Adipose tissue (tissue), 3 donors: ENCODE results near the gene KRTAP12-2. TPM values are rescaled to one million over a fixed set of nuclear protein-coding genes. Genes with fewer than 3 reads are reported as not detected.
"Not testable (repeated sequence)": the region's sequence is repeated elsewhere in the genome, so short reads cannot be mapped to it uniquely, and the experiment has no call there.

Experiments
- H3K27ac ChIP-seq: one replicate; pipeline ENCODE4 v1.5.1; 2013; ENCODE audit warnings: low read depth, low read length
- WGBS, 3 donors: extraction: QIAGEN DNeasy Blood & Tissue Kit; methylation state at CpG; one replicate each; pipeline ENCODE4 v1.1.7; 2013; 5-methylcytosine and 5-hydroxymethylcytosine counted together
- polyA plus RNA-seq, 3 donors: library from polyadenylated mRNA; stranded (reverse); fragments of 200-250 nt; gene quantifications; one replicate each; pipeline ENCODE4 v1.2.3, GENCODE V29; 2013
- donor health status: healthy with polysubstance abuse.
- donor health status: Bipolar disorder and iron deficiency.
- donor health status: healthy.

Gene KRTAP12-2
- polyA plus RNA-seq, 3 donors, result 0.79 TPM; not detected in 2

DNA sequence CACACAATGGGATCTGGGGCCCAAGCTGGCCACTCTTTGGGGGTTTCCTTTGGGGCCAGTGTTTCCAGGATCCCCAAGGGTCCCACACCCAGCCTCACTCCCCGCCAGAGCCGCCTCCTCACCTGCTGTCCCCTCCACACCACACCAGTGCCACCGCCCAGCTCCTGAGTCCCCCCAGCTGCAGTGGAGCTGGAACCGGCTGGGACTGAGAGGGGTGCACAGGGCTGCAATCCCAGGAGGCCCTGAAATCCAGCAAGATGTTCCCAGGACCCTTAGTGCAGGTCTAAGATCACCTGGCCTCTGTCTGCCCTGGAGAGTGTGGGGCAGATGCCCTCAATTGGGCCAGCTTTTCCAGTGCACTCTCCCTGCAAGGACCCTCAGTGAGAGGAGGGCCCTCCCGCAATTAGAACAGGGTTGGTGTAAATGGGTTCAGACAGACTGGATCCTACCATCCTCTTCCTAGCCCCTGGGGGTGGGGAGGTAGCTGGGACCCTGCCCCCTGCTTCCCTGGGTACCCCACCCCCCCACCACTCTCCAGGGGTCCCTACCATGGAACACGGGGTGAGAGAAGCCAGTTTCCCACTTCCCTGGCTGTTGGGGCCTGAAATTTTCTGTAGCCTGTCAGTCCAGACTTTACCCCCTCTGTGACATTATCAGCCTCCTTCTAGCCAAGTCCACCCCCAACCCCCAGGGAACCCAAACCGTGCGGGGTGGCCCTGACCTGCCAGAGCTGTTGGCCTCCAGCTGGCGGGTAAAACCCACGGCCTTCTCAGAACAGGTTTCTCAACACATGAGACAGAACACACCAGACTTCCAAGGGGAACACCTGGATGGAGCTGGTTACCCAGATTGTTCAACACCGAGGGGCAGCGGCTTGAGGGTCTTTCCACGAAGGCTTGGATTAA lies 37.3 kb upstream of the KRTAP12-2 start:
- no peak overlapping the region for H3K27ac ChIP-seq
- 34 to 39% (median 39%) methylated on average over 13 of the region's 13 CpGs for WGBS, 3 donors

DNA sequence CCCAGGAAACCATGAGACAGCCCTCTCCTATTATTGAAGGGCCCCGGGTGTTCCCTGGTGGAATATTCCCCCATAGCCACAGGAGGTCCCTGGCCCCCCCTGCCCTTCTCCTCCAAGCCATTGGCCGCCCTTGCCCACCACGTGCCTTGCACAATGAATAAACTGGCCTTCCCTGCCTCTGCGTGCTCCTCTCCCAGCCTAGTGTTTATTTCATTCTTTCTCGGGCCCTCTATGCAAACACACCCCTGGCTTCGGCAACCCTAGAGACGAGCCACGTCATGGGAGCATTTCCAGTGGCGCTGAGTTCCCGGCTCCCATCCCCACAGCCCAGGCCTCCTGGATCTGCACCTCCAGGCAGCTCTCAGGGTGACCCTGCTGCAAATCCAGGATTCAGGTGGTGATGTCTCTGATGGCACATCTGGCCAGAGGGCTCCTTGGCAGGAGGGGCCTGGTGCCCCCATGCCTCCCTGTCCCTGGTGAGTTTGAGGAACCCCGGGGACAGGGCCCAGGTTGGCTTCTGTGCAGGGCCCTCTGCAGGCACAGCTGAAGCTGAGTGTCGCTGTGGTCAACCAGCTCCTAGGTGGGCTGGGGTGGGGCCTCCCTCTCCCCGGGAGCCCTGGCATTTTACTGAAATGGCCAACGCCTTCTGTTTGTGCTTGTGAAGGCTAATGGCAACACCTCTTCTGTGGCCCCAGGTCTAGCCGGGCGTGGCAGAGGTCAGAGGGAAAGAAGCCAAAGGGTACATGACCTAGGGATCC lies 36.4 kb upstream of the KRTAP12-2 start:
- H3K27ac ChIP-seq, result no peak overlapping the region
- 35 to 51% (median 48%) methylated on average over 16 of the region's 16 CpGs for WGBS, 3 donors

DNA sequence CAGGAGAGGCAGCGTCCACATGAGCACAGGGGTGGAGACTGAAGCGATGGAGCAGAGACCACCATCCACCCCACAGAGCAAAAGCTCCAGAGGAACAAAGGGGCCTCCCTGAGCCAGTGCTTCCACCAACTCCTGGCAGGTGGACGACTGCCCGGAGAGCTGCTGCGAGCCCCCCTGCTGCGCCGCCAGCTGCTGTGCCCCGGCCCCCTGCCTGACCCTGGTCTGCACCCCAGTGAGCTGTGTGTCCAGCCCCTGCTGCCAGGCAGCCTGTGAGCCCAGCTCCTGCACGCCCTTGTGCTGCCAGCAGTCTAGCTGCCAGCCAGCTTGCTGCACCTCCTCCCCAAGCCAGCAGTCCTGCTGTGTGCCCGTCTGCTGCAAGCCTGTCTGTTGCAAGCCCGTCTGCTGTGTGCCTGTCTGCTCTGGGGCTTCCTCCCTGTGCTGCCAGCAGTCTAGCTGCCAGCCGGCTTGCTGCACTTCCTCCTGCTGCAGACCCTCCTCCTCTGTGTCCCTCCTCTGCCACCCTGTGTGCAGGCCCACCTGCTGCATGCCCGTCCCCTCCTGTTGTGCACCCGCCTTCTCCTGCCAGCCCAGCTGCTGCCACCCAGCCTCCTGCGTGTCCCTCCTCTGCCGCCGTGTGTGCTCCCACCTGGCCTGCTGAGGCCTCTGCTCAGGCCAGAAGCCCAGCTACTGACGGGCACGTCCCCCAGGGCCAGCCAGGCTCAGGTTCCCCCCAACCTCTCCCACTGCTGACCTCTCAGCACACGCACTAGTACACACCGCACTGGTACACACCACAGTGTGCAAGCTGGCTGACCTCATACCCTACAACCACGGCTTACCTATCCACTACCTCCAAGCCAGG lies 35.6 kb upstream of the KRTAP12-2 start:
- no peak overlapping the region for H3K27ac ChIP-seq
- WGBS, 3 donors, result 68 to 70% (median 70%) methylated on average over 20 to 22 of the region's 22 CpGs

DNA sequence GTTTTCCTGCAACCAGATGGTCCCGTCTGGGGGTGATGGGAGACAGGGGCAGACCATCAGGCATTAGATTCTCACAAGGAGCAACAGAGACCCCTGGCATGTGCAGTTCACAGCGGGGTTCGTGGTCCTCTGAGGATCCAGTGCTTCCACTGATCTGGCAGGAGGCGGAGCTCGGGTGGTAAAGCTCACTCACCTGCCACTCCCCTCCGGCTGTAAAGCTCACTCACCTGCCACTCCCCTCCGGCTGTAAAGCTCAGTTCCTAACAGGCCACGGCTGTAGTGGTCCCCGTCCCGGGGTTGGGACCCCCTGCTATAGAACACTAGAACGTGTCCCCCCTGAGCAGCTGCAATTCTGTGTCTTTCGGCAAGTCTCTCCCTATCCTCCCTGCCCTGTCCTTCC lies 34.8 kb upstream of the KRTAP12-2 start:
- H3K27ac ChIP-seq, result no peak overlapping the region
- WGBS, 3 donors, result 23 to 40% (median 38%) methylated on average over 12 of the region's 12 CpGs

DNA sequence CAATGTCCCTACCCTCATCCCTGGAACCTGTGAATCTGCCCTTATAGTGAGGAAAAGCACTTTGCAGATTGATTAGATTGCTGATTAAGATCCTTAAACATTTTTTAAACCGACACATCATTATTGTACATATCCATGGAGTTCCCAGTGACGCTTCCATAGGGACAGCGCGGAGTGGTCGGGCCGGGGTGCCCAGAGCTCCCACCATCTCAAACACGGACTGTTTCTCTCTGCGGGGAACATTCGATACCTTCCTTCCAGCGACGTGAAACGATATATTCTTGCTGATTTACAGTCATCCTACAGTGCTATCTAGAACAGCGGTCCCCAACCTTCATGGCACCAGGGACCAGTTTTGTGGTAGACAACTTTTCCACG lies 34.3 kb upstream of the KRTAP12-2 start:
- H3K27ac ChIP-seq, result no peak overlapping the region
- 77 to 83% (median 82%) methylated on average over 14 of the region's 14 CpGs for WGBS, 3 donors

DNA sequence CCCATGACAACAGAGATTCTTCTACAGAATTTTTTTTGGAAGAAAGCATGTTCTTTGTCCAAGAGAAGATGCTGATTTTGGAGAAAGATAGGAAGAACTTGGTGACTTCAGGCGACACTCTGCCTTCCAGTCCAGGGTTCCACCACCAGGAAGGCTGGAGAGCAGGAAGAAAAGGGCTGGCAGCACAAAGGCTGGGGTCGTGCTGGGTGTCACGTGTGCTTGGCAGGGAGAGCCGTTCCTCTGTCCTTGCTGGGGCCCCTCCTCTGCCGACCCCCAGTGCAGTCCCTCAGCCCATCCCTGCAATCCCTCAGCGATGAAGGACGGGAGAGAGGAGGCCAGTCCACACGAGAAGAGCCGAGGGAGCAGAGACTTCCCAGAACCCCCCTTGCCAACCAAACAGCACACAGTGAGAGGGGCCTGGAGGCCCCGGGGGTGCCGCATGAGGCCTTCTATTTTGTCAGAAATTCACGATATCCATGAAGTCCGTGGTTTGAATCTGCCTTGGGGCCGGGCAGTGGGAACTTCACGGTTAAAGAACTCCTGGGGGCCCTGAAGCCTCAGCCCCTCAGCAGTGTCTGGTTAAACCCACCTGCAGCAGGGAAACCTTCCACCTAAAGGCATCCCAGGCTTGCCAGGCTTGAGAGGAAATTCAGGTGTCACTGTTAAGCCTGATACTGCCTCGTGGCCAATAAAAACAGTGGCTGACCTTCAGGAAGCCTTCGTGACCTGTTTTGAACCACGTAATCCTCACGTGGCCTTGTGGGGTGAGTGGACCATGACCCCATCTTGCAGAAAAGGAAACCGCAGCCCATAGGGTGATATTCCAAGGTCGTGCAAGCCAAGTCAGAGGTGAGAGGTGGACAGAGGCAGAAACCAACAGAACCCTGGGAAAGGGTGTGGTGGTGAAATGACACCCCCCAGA lies 33.6 kb upstream of the KRTAP12-2 start:
- WGBS, 3 donors, result 40 to 53% (median 41%) methylated on average over 21 of the region's 21 CpGs

DNA sequence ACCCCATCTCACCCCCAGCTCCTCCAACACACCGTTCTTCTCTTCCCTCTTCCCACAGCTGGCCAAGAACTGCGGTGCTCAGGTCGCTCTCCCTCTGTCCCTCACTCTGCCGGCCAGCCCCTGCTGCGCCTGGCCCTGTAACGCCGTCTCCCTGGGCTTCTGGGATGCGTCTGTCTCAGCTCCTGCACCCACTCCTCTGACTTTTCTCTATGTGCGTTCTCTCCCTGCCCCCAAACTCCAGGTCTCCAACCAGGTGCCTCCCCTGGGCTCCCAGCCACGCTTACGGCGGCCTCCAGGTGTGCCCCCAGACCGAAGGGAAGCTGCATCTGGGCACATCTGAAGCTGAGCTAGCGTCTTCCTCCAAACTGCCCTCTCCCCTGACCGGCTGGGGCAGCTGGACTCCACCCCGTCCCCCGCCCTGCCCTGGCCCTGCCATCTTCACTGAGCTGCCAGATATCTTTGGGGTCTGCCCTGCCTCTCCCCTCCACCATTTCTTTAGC lies 32.8 kb upstream of the KRTAP12-2 start:
- WGBS, 3 donors, result 40 to 51% (median 47%) methylated on average over 17 of the region's 17 CpGs
- H3K27ac ChIP-seq, result no peak overlapping the region

More for the DNA sequence above, 33.6 kb upstream of the KRTAP12-2 start:
- no peak overlapping the region for H3K27ac ChIP-seq

DNA sequence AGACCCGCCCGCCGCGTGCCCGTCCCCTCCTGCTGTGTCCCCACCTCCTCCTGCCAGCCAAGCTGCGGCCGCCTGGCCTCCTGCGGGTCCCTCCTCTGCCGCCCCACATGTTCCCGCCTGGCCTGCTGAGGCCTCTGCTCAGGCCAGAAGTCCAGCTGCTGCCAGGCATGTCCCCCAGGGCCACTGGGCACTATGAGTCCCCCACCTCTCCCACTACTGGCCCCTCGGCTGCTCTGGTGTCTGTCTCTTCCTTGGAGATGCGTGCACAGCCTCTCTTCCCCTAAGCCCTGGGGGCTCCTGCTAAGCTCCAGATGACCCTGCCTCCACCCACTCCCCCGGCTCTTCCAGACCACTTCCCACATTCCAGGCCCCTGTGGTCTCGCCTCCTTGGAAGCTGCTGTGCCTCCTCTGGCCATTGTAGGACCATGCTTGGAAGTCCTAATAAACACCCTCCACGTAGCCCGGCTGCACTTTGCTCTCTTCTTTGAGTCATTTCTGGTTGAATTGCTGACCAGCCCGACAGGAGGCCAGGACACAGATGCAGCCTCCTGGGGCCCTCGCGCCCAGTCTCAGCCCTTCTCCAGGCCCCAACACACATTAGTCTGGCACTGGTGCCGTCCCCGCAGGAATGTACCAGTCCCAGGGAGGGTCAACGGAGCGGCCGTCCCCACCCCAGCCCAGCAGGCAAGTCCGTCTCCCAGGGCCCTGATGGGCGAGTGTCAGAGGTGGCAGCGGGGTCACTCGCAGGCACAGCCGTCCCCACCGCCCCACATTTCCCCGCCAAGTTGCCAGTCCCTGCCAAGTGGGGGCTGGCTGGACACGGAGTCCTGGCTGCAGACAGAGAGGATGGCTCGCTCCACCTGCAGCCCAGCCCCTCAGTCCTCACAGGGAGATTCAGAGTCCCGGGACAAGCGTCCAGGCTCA lies 31.3 kb upstream of the KRTAP12-2 start:
- no peak overlapping the region for H3K27ac ChIP-seq
- 28 to 36% (median 32%) methylated on average over 30 to 35 of the region's 35 CpGs for WGBS, 3 donors

DNA sequence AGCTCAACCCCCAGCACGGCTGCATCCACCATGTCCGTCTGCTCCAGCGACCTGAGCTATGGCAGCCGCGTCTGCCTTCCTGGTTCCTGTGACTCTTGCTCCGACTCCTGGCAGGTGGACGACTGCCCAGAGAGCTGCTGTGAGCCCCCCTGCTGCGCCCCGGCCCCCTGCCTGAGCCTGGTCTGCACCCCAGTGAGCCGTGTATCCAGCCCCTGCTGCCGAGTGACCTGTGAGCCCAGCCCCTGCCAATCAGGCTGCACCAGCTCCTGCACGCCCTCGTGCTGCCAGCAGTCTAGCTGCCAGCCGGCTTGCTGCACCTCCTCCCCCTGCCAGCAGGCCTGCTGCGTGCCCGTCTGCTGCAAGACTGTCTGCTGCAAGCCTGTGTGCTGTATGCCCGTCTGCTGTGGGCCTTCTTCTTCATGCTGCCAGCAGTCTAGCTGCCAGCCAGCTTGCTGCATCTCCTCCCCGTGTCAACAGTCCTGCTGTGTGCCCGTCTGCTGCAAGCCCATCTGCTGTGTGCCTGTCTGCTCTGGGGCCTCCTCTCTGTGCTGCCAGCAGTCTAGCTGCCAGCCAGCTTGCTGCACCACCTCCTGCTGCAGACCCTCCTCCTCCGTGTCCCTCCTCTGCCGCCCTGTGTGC lies 30.6 kb upstream of the KRTAP12-2 start, which contains the start of gene KRTAP10-12:
KRTAP10-12 (plus strand) TSS at position 1 of the 639 bp plus-strand sequence; CDS start at position 31, 30 bp downstream.
- not testable (repeated sequence) for H3K27ac ChIP-seq
- WGBS, 3 donors, result 30 to 43% (median 42%) methylated on average over 16 to 19 of the region's 21 CpGs

DNA sequence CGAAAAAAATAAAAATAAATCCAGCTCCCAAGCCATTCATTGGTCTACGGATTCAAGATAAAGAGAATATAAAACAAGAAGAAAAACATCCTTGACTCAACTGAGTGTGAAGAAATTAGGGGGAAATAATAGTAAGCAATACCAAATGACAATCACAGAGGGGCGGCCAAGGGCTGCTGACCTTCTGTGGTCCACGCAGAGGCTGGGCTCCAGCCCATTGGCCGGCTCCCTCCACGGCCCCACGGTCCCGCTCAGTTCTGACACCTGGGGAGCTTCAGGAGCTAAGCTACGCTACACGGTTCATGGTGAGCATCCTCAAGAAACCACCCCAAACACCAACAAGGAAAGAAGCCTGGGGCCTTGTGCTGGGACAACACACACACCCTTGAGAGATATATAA lies 29.8 kb upstream of the KRTAP12-2 start:
- 64 to 74% (median 71%) methylated on average over 10 of the region's 10 CpGs for WGBS, 3 donors
- H3K27ac ChIP-seq, result no peak overlapping the region

DNA sequence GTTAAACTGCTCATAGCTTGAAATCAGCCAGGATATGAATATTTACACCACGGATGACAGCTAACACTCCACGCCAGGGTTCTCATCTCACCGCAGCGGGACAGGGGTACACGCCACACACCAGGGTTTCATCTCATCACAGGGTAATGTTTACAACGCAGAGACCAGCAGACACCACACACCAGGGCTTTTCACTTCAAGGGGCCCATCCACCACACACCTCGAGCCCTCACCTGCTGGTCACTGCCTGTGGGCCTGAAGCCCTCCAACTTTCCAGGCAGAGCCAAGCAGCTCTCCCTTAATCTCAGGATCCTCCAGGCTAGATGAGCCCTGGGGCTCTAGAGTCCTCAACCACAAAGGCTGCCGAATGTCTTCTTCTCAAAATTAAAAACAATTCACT lies 28.9 kb upstream of the KRTAP12-2 start:
- 66 to 77% (median 74%) methylated on average over 8 of the region's 8 CpGs for WGBS, 3 donors
- no peak overlapping the region for H3K27ac ChIP-seq

DNA sequence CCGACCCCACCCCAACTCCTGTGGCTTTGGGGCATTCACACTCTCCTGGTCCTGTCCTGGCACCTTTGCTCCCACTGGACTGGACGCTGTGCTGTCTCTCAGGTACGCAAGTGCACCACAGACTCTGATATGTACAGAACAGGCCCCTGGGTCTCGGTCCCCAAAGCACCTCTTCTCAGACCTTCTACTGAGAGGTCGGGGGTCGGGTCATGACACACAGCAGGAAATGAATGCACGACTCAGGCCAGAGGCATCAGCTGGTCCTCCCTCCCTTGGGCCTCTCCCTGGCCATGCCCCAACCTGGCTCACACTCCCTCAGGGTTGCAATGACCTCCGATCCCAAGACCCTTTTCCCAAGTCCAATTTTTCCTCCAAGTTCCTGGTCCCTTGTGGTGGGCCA lies 28.5 kb upstream of the KRTAP12-2 start:
- no peak overlapping the region for H3K27ac ChIP-seq

DNA sequence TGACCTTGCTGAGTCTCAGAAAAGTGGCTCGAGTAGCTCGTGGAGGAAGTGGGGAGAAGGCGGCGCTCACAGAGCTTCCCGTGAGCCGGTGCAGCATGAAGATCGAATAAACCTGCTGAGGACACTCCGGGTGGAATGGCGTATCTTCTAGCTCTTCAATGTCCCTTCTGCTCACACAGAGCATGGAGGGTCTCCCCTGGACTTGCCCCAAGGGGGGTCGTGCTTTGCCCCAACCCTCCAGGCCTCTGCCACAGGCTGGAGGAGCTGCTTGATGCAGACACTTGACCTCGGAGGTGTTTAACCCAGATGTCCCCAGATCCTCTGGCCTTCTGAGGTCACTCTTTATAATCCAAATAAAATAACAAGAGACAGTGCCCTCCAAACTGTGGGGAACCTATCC lies 28.0 kb upstream of the KRTAP12-2 start:
- H3K27ac ChIP-seq, result no peak overlapping the region
- WGBS, 3 donors, result 53 to 69% (median 64%) methylated on average over 11 of the region's 11 CpGs

More for the DNA sequence above, 28.5 kb upstream of the KRTAP12-2 start:
- WGBS, 3 donors, result 54 to 68% (median 65%) methylated on average over 7 to 8 of the region's 8 CpGs

DNA sequence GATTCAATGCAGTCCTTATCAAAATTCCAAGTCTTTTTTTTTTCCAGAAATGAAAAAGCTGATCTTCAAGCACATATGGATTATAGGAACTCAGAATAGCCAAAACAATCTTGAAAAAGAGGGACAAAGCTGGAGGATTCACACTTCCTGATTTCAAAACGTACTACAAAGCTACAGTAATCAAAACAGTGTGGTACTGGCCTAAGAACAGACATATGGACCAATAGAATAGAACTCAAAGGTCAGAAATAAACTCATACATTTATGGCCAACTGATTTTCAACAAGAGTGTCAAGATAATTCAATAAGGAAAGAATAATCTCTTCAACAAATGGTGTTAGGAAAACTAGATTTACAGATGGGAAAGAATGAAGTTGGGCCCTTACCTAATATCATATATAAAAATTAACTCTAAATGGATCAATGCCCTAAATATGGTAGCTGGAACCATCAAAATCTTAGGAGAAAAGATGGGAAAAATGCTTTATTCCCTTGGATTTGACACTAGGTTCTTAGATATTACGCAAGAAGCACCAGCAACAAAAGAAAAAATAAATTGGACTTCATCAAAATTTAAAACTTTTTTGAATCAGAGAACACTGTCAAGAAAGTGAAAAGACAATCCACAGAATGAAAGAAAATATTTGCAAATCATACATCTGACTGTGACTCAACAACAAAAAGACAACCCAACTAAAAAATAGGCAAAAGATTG lies 26.2 kb upstream of the KRTAP12-2 start:
- WGBS, 3 donors, result 45 to 49% (median 49%) methylated on average over 2 of the region's 2 CpGs
- H3K27ac ChIP-seq, result no peak overlapping the region

DNA sequence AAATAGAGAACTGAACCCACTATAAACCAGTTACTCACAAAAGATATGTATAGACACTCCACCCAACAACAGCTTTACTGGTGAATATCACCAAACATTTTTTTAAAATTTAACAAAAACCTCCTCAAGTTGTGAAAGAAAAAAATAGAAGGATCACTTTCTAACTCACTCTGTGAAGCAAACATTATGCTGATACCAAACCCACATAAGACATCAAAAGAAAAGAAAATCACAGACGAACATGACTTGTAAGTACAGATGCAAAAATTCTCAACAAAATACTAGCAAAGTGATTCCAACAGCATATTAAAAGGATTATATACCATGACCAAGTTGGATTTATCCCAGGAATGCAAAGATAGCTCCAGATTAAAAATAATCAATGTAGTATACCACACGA lies 25.0 kb upstream of the KRTAP12-2 start:
- H3K27ac ChIP-seq, result no peak overlapping the region
- 46 to 74% (median 70%) methylated on average over 2 of the region's 2 CpGs for WGBS, 3 donors
